GM23338 (cell line): ENCODE results near the gene GARIN6. TPM values are rescaled to one million over a fixed set of nuclear protein-coding genes. Genes with fewer than 3 reads are reported as not detected.

ENCODE experiments used
- ATAC-seq: fragments of 200-7000 bp; cut with Tn5 transposase; 3 replicates; pipeline ENCODE4 v1.9.1; 2020
- DNase-seq: peaks from one replicate; pipeline ENCODE4 v3.0.0-alpha.2; 2015; ENCODE audit warnings: low spot score
- H2AFZ ChIP-seq: fragments of 200-600 bp; sonication (generic); 2 replicates; pipeline ENCODE4 v1.8.0; 2016; ENCODE audit warnings: antibody characterized with exemption, mild to moderate bottlenecking, moderate library complexity
- H3F3A ChIP-seq: fragments of 200-600 bp; sonication (generic); replicated peaks from 2 replicates; pipeline ENCODE4 v1.8.0; 2017; ENCODE audit warnings: antibody characterized with exemption, mixed run types, low read depth
- H3K27ac ChIP-seq: fragments of 200-600 bp; sonication (generic); 2 replicates; pipeline ENCODE4 v1.6.1; 2016; ENCODE audit warnings: low read depth
- H3K27me3 ChIP-seq: fragments of 200-600 bp; sonication (generic); 2 replicates; pipeline ENCODE4 v1.8.0; 2016; ENCODE audit warnings: mild to moderate bottlenecking, mixed run types, moderate library complexity; ENCODE audit not compliant: insufficient read depth
- H3K36me3 ChIP-seq: fragments of 200-600 bp; sonication (generic); 2 replicates; pipeline ENCODE4 v1.8.0; 2016; ENCODE audit warnings: mild to moderate bottlenecking; ENCODE audit not compliant: insufficient read depth
- H3K4me1 ChIP-seq: fragments of 200-600 bp; sonication (generic); 2 replicates; pipeline ENCODE4 v1.8.0; 2016; ENCODE audit warnings: mild to moderate bottlenecking, moderate library complexity; ENCODE audit not compliant: insufficient read depth
- H3K4me2 ChIP-seq: fragments of 200-600 bp; sonication (generic); 2 replicates; pipeline ENCODE4 v1.7.1; 2017; ENCODE audit warnings: mixed run types
- H3K4me3 ChIP-seq: fragments of 200-600 bp; sonication (generic); 2 replicates; pipeline ENCODE4 v1.6.1; 2016; ENCODE audit warnings: mixed run types
- H3K79me2 ChIP-seq: fragments of 200-600 bp; sonication (generic); replicated peaks from 2 replicates; pipeline ENCODE4 v1.8.0; 2017; ENCODE audit warnings: mild to moderate bottlenecking; ENCODE audit not compliant: insufficient read depth
- H3K9me2 ChIP-seq: fragments of 200-600 bp; sonication (generic); 2 replicates; pipeline ENCODE4 v1.8.0; 2017; ENCODE audit not compliant: insufficient read depth
- H4K20me1 ChIP-seq: fragments of 200-600 bp; sonication (generic); replicated peaks from 2 replicates; pipeline ENCODE4 v1.8.0; 2017; ENCODE audit warnings: mild to moderate bottlenecking; ENCODE audit not compliant: insufficient read depth
- H3K27ac Mint-ChIP-seq: 2 replicates; pipeline ENCODE4 v1.8.0; 2020; ENCODE audit warnings: inconsistent platforms, mild to moderate bottlenecking, moderate library complexity, mixed read lengths
- H3K27me3 Mint-ChIP-seq: 3 replicates; pipeline ENCODE4 v1.8.0; 2022; ENCODE audit warnings: low read depth, mild to moderate bottlenecking, moderate library complexity, mixed read lengths, inconsistent platforms; ENCODE audit not compliant: insufficient read depth, poor library complexity
- H3K36me3 Mint-ChIP-seq: 3 replicates; pipeline ENCODE4 v1.8.0; 2021; ENCODE audit warnings: low read depth, mild to moderate bottlenecking, inconsistent platforms, moderate library complexity, mixed read lengths
- H3K4me1 Mint-ChIP-seq: 3 replicates; pipeline ENCODE4 v1.8.0; 2020; ENCODE audit warnings: mild to moderate bottlenecking, inconsistent platforms, mixed read lengths
- H3K4me3 Mint-ChIP-seq: 3 replicates; pipeline ENCODE4 v1.8.0; 2021; ENCODE audit warnings: moderate library complexity, mild to moderate bottlenecking, inconsistent platforms, mixed read lengths
- H3K9me3 Mint-ChIP-seq: 3 replicates; pipeline ENCODE4 v1.8.0; 2020; ENCODE audit warnings: moderate library complexity, mild to moderate bottlenecking, inconsistent platforms, mixed read lengths
- CREB1 ChIP-seq: fragments of 250-450 bp; sonication (Bioruptor Pico); IDR thresholded peaks from 2 replicates; pipeline ENCODE4 v1.5.0; 2020; ENCODE audit warnings: low read depth, mild to moderate bottlenecking, moderate library complexity
- EZH2 ChIP-seq: fragments of 200-600 bp; sonication (generic); IDR thresholded peaks from one replicate; pipeline ENCODE4 v1.8.0; 2017; ENCODE audit warnings: antibody characterized with exemption, mild to moderate bottlenecking, low read depth; ENCODE audit not compliant: unreplicated experiment
- EZH2phosphoT487 ChIP-seq: fragments of 200-600 bp; sonication (generic); IDR thresholded peaks from one replicate; pipeline ENCODE4 v1.8.1; 2018; ENCODE audit warnings: antibody characterized with exemption; ENCODE audit not compliant: unreplicated experiment
- JUNB ChIP-seq: IDR thresholded peaks from one replicate; pipeline ENCODE4 v1.6.1; 2016; ENCODE audit warnings: antibody characterized with exemption; ENCODE audit not compliant: unreplicated experiment
- NANOG ChIP-seq: IDR thresholded peaks from 2 replicates; pipeline ENCODE4 v1.6.1; 2016; ENCODE audit warnings: antibody characterized with exemption, borderline replicate concordance
- POLR2AphosphoS5 ChIP-seq: IDR thresholded peaks from 2 replicates; pipeline ENCODE4 v1.6.1; 2016; ENCODE audit warnings: antibody characterized with exemption, low read depth
- STAT1 ChIP-seq: IDR thresholded peaks from one replicate; pipeline ENCODE4 v1.6.1; 2016; ENCODE audit warnings: antibody characterized with exemption; ENCODE audit not compliant: unreplicated experiment
- ZNF114 ChIP-seq: fragments of 250-450 bp; sonication (Bioruptor Pico); IDR thresholded peaks from 2 replicates; pipeline ENCODE4 v1.5.0; 2020; ENCODE audit warnings: mild to moderate bottlenecking, moderate library complexity
- ZNF331 ChIP-seq: fragments of 250-450 bp; sonication (Bioruptor Pico); IDR thresholded peaks from 2 replicates; pipeline ENCODE4 v1.5.0; 2020; ENCODE audit warnings: low read depth, mild to moderate bottlenecking, moderate library complexity
- polyA plus RNA-seq: library from polyadenylated mRNA; unstranded; fragments of >200 nt; fragmentation: Nextera tagmentation; extraction: Ambion mirVana; gene quantifications from 2 replicates; pipeline ENCODE4 v1.2.1, GENCODE V29; 2016
- total RNA-seq: library from RNA; depleted of rRNA; stranded (reverse); fragments of >200 nt; shearing (Covaris generic); gene quantifications from 2 replicates; pipeline ENCODE4 v1.2.3, GENCODE V29; 2014
- TF ChIP-seq, protein P1 (sequence below): IDR thresholded peaks from one replicate; pipeline ENCODE4 v1.6.1; 2018; ENCODE audit warnings: antibody characterized with exemption; ENCODE audit not compliant: unreplicated experiment
- TF ChIP-seq, protein P2 (sequence below): fragments of 250-450 bp; sonication (Bioruptor Pico); IDR thresholded peaks from 2 replicates; pipeline ENCODE4 v1.5.0; 2020; ENCODE audit warnings: mild to moderate bottlenecking, moderate library complexity
- TF ChIP-seq, protein P3 (sequence below), 2 experiments: fragments of 200-600 bp in 1 of 2; sonication (generic) in 1 of 2; conservative IDR thresholded peaks; 2 replicates each; pipeline versions ENCODE4 v1.5.1 to v1.6.1; 2016 to 2017; ENCODE audit warnings: antibody characterized with exemption in 2 of 2, low read depth in 2 of 2, mild to moderate bottlenecking in 2 of 2, moderate library complexity in 1 of 2
- TF ChIP-seq, protein P4 (sequence below): IDR thresholded peaks from 2 replicates; pipeline ENCODE4 v1.6.1; 2016; ENCODE audit warnings: antibody characterized with exemption

Gene GARIN6
- total and polyA plus RNA-seq, 2 experiments from 2014 or later = 0.44 TPM; not detected in 1

DNA sequence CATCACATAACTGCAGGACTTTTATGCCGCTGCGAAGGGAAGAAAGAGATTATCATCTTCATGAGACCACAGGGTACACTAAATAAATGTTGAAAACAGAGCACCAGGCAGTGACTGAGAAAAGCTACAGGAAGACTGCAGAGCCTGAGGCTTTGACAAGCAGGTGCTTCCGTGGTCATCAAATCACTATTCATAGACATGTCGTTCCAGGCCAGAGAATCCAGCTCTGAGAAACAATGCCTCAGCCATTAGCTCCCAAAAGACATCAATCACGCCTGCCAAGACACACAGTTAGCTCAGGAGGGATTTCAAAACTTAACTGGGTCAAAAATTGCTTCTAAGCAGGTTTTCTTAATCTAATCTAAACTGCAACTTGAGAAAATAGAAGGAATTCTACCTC, 47.2 kb upstream of the GARIN6 start:
- H3K36me3 ChIP-seq = no peaks in the 10 kb centered on the region
- no peak overlapping the region for H3K4me3 ChIP-seq
- H4K20me1 ChIP-seq = no peaks in the 10 kb centered on the region
- DNase-seq (no peak), ATAC-seq (no peak)
- H3K27ac Mint-ChIP-seq = no peak overlapping the region
- H3K36me3 Mint-ChIP-seq = no peaks in the 10 kb centered on the region
- no peaks in the 10 kb centered on the region for H3K9me3 Mint-ChIP-seq
- H3K4me1 Mint-ChIP-seq = no peaks in the 10 kb centered on the region
- TF ChIP-seq EZH2phosphoT487 (no peak), ZNF114 (CRISPR knock-in tag) (no peak), ZNF331 (CRISPR knock-in tag) (no peak), CREB1 (CRISPR knock-in tag) (no peak), JUNB (no peak), STAT1 (no peak), POLR2AphosphoS5 (no peak), EZH2 (no peak), NANOG (no peak)
- TF ChIP-seq, protein P1, sequence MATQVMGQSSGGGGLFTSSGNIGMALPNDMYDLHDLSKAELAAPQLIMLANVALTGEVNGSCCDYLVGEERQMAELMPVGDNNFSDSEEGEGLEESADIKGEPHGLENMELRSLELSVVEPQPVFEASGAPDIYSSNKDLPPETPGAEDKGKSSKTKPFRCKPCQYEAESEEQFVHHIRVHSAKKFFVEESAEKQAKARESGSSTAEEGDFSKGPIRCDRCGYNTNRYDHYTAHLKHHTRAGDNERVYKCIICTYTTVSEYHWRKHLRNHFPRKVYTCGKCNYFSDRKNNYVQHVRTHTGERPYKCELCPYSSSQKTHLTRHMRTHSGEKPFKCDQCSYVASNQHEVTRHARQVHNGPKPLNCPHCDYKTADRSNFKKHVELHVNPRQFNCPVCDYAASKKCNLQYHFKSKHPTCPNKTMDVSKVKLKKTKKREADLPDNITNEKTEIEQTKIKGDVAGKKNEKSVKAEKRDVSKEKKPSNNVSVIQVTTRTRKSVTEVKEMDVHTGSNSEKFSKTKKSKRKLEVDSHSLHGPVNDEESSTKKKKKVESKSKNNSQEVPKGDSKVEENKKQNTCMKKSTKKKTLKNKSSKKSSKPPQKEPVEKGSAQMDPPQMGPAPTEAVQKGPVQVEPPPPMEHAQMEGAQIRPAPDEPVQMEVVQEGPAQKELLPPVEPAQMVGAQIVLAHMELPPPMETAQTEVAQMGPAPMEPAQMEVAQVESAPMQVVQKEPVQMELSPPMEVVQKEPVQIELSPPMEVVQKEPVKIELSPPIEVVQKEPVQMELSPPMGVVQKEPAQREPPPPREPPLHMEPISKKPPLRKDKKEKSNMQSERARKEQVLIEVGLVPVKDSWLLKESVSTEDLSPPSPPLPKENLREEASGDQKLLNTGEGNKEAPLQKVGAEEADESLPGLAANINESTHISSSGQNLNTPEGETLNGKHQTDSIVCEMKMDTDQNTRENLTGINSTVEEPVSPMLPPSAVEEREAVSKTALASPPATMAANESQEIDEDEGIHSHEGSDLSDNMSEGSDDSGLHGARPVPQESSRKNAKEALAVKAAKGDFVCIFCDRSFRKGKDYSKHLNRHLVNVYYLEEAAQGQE = no peak
- TF ChIP-seq, protein P2, sequence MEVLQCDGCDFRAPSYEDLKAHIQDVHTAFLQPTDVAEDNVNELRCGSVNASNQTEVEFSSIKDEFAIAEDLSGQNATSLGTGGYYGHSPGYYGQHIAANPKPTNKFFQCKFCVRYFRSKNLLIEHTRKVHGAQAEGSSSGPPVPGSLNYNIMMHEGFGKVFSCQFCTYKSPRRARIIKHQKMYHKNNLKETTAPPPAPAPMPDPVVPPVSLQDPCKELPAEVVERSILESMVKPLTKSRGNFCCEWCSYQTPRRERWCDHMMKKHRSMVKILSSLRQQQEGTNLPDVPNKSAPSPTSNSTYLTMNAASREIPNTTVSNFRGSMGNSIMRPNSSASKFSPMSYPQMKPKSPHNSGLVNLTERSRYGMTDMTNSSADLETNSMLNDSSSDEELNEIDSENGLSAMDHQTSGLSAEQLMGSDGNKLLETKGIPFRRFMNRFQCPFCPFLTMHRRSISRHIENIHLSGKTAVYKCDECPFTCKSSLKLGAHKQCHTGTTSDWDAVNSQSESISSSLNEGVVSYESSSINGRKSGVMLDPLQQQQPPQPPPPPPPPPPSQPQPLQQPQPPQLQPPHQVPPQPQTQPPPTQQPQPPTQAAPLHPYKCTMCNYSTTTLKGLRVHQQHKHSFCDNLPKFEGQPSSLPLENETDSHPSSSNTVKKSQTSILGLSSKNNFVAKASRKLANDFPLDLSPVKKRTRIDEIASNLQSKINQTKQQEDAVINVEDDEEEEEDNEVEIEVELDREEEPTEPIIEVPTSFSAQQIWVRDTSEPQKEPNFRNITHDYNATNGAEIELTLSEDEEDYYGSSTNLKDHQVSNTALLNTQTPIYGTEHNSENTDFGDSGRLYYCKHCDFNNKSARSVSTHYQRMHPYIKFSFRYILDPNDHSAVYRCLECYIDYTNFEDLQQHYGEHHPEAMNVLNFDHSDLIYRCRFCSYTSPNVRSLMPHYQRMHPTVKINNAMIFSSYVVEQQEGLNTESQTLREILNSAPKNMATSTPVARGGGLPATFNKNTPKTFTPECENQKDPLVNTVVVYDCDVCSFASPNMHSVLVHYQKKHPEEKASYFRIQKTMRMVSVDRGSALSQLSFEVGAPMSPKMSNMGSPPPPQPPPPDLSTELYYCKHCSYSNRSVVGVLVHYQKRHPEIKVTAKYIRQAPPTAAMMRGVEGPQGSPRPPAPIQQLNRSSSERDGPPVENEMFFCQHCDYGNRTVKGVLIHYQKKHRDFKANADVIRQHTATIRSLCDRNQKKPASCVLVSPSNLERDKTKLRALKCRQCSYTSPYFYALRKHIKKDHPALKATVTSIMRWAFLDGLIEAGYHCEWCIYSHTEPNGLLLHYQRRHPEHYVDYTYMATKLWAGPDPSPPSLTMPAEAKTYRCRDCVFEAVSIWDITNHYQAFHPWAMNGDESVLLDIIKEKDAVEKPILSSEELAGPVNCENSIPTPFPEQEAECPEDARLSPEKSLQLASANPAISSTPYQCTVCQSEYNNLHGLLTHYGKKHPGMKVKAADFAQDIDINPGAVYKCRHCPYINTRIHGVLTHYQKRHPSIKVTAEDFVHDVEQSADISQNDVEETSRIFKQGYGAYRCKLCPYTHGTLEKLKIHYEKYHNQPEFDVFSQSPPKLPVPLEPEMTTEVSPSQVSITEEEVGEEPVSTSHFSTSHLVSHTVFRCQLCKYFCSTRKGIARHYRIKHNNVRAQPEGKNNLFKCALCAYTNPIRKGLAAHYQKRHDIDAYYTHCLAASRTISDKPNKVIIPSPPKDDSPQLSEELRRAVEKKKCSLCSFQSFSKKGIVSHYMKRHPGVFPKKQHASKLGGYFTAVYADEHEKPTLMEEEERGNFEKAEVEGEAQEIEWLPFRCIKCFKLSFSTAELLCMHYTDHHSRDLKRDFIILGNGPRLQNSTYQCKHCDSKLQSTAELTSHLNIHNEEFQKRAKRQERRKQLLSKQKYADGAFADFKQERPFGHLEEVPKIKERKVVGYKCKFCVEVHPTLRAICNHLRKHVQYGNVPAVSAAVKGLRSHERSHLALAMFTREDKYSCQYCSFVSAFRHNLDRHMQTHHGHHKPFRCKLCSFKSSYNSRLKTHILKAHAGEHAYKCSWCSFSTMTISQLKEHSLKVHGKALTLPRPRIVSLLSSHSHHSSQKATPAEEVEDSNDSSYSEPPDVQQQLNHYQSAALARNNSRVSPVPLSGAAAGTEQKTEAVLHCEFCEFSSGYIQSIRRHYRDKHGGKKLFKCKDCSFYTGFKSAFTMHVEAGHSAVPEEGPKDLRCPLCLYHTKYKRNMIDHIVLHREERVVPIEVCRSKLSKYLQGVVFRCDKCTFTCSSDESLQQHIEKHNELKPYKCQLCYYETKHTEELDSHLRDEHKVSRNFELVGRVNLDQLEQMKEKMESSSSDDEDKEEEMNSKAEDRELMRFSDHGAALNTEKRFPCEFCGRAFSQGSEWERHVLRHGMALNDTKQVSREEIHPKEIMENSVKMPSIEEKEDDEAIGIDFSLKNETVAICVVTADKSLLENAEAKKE (CRISPR knock-in tag) = no peak
- TF ChIP-seq, protein P3, sequence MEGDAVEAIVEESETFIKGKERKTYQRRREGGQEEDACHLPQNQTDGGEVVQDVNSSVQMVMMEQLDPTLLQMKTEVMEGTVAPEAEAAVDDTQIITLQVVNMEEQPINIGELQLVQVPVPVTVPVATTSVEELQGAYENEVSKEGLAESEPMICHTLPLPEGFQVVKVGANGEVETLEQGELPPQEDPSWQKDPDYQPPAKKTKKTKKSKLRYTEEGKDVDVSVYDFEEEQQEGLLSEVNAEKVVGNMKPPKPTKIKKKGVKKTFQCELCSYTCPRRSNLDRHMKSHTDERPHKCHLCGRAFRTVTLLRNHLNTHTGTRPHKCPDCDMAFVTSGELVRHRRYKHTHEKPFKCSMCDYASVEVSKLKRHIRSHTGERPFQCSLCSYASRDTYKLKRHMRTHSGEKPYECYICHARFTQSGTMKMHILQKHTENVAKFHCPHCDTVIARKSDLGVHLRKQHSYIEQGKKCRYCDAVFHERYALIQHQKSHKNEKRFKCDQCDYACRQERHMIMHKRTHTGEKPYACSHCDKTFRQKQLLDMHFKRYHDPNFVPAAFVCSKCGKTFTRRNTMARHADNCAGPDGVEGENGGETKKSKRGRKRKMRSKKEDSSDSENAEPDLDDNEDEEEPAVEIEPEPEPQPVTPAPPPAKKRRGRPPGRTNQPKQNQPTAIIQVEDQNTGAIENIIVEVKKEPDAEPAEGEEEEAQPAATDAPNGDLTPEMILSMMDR (conservative IDR thresholded peaks at IDR 0.05; ENCODE audit: low read depth in 2 of 2) = no peak
- TF ChIP-seq, protein P4, sequence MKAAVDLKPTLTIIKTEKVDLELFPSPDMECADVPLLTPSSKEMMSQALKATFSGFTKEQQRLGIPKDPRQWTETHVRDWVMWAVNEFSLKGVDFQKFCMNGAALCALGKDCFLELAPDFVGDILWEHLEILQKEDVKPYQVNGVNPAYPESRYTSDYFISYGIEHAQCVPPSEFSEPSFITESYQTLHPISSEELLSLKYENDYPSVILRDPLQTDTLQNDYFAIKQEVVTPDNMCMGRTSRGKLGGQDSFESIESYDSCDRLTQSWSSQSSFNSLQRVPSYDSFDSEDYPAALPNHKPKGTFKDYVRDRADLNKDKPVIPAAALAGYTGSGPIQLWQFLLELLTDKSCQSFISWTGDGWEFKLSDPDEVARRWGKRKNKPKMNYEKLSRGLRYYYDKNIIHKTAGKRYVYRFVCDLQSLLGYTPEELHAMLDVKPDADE = no peak
- H3F3A ChIP-seq = no peaks in the 10 kb centered on the region
- H3K27me3 ChIP-seq = no peaks in the 10 kb centered on the region
- no peak overlapping the region for H3K4me2 ChIP-seq
- no peaks in the 10 kb centered on the region for H3K27me3 Mint-ChIP-seq
- H2AFZ ChIP-seq = no peak overlapping the region
- no peak overlapping the region for H3K27ac ChIP-seq
- no peak overlapping the region for H3K4me3 Mint-ChIP-seq
- H3K4me1 ChIP-seq = no peaks in the 10 kb centered on the region
- H3K9me2 ChIP-seq = no peaks in the 10 kb centered on the region
- H3K79me2 ChIP-seq = no peaks in the 10 kb centered on the region
